ENCODE measurements around the gene HAUS5.

HAUS5 gene

DNA sequence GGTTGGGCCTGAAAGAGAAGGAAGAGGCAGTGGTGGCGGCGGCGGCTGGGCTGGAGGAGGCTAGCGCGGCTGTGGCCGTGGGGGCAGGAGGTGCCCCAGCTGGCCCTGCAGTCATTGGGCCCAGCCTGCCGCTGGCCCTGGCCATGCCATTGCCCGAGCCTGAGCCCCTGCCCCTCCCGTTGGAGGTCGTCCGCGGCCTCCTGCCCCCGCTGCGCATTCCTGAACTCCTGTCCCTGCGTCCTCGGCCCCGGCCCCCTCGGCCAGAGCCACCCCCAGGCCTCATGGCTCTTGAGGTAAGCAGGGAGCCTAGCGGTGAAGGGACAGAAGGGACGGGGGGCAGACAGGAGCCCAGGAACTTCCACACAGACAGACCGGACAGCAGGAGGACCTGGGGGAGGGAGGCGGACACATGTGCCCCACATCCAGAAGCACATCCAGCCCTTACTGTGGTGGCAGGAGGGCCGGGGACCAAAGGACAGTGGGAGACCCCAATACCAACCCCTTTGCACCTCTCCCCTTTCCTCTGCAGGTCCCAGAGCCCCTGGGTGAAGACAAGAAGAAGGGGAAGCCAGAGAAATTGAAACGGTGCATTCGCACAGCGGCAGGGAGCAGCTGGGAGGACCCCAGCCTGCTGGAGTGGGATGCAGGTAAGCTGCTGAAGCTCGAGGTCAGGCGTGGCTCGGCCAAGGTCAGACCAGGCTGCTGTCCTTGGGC lies 21.3 kb downstream of the HAUS5 start:
- H3K36me3 ChIP-seq (ENCODE audit: insufficient read depth, low read length) = peaks cover 69% of the 10 kb centered on the region
- H3K79me2 ChIP-seq (ENCODE audit: insufficient read depth, low read length) = peaks cover 5% of the 10 kb centered on the region; the same call in 1 of the 2 replicates
- H2AFZ ChIP-seq (ENCODE audit: low read length) = no peak overlapping the region
- no peak overlapping the region for H3K4me3 ChIP-seq (ENCODE audit: low read depth, low read length, poor library complexity, severe bottlenecking)
- H3K4me2 ChIP-seq (ENCODE audit: low read length) = no peak overlapping the region
- H3K27me3 ChIP-seq (ENCODE audit: insufficient read depth, low read length) = no peaks in the 10 kb centered on the region
- no peak overlapping the region for H3K9ac ChIP-seq (ENCODE audit: low read length)
- no peaks in the 10 kb centered on the region for H4K20me1 ChIP-seq (ENCODE audit: insufficient read depth, low read length)
- H3F3A ChIP-seq (ENCODE audit: insufficient read depth, low read length) = no peaks in the 10 kb centered on the region
- no peak for TF ChIP-seq EZH2 (IDR thresholded peaks at IDR 0.05; ENCODE audit: borderline replicate concordance, low read length)
- TF ChIP-seq, protein P1, sequence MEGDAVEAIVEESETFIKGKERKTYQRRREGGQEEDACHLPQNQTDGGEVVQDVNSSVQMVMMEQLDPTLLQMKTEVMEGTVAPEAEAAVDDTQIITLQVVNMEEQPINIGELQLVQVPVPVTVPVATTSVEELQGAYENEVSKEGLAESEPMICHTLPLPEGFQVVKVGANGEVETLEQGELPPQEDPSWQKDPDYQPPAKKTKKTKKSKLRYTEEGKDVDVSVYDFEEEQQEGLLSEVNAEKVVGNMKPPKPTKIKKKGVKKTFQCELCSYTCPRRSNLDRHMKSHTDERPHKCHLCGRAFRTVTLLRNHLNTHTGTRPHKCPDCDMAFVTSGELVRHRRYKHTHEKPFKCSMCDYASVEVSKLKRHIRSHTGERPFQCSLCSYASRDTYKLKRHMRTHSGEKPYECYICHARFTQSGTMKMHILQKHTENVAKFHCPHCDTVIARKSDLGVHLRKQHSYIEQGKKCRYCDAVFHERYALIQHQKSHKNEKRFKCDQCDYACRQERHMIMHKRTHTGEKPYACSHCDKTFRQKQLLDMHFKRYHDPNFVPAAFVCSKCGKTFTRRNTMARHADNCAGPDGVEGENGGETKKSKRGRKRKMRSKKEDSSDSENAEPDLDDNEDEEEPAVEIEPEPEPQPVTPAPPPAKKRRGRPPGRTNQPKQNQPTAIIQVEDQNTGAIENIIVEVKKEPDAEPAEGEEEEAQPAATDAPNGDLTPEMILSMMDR (IDR thresholded peaks at IDR 0.05; ENCODE audit: low read length) = no peak
- H3K4me1 ChIP-seq (ENCODE audit: insufficient read depth, low read length, severe bottlenecking) = peaks cover 10% of the 10 kb centered on the region
- no peaks in the 10 kb centered on the region for H3K9me3 ChIP-seq (ENCODE audit: low read length)
- no peak overlapping the region for H3K27ac ChIP-seq (ENCODE audit: low read depth, low read length, poor library complexity, severe bottlenecking)
- no peaks in the 10 kb centered on the region for H3K9me2 ChIP-seq (ENCODE audit: low read depth, low read length)

- no peaks in the 10 kb centered on the region for H3F3A ChIP-seq (ENCODE audit: insufficient read depth, low read length)
- peaks cover 57% of the 10 kb centered on the region for H3K36me3 ChIP-seq (ENCODE audit: insufficient read depth, low read length)
- H3K79me2 ChIP-seq (ENCODE audit: insufficient read depth, low read length) = no peaks in the 10 kb centered on the region
- H3K4me1 ChIP-seq (ENCODE audit: insufficient read depth, low read length, severe bottlenecking) = peaks cover 3% of the 10 kb centered on the region
- no peak overlapping the region for H3K9ac ChIP-seq (ENCODE audit: low read length)
- no peaks in the 10 kb centered on the region for H4K20me1 ChIP-seq (ENCODE audit: insufficient read depth, low read length)
- H2AFZ ChIP-seq (ENCODE audit: low read length) = no peak overlapping the region
- no peaks in the 10 kb centered on the region for H3K27me3 ChIP-seq (ENCODE audit: insufficient read depth, low read length)
- no peak overlapping the region for H3K4me3 ChIP-seq (ENCODE audit: low read depth, low read length, poor library complexity, severe bottlenecking)
- no peak overlapping the region for H3K4me2 ChIP-seq (ENCODE audit: low read length)
- no peaks in the 10 kb centered on the region for H3K9me3 ChIP-seq (ENCODE audit: low read length)
- TF ChIP-seq EZH2 (IDR thresholded peaks at IDR 0.05; ENCODE audit: borderline replicate concordance, low read length) = no peak
- TF ChIP-seq, protein P1 (IDR thresholded peaks at IDR 0.05; ENCODE audit: low read length) = no peak
- H3K9me2 ChIP-seq (ENCODE audit: low read depth, low read length) = no peaks in the 10 kb centered on the region
- no peak overlapping the region for H3K27ac ChIP-seq (ENCODE audit: low read depth, low read length, poor library complexity, severe bottlenecking)
These were observed 24.1 kb downstream of the HAUS5 start for GRCh38 chr19:35636651-35637050.

DNA sequence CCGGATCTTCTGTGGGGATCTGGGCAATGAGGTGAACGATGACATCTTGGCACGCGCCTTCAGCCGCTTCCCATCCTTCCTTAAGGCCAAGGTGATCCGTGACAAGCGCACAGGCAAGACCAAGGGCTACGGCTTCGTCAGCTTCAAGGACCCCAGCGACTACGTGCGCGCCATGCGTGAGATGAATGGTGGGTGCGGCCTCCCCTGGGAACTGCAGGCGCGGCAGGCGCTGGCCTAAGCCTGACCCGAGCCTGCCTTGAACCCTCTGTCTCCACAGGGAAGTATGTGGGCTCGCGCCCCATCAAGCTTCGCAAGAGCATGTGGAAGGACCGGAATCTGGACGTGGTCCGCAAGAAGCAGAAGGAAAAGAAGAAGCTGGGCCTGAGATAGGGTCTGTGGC lies 24.6 kb downstream of the HAUS5 start:
- Histone ChIP-seq H2AFZ (ENCODE audit: low read length) (no peak overlapping the region), H4K20me1 (ENCODE audit: insufficient read depth, low read length) (no peaks in the 10 kb centered on the region), H3K4me1 (ENCODE audit: insufficient read depth, low read length, severe bottlenecking) (peaks cover 8% of the 10 kb centered on the region), H3K9me3 (ENCODE audit: low read length) (no peaks in the 10 kb centered on the region), H3K36me3 (ENCODE audit: insufficient read depth, low read length) (peaks cover 52% of the 10 kb centered on the region), H3F3A (ENCODE audit: insufficient read depth, low read length) (no peaks in the 10 kb centered on the region), H3K27ac (ENCODE audit: low read depth, low read length, poor library complexity, severe bottlenecking) (no peak overlapping the region), H3K79me2 (ENCODE audit: insufficient read depth, low read length) (no peaks in the 10 kb centered on the region), H3K4me3 (ENCODE audit: low read depth, low read length, poor library complexity, severe bottlenecking) (no peak overlapping the region), H3K9ac (ENCODE audit: low read length) (no peak overlapping the region), H3K27me3 (ENCODE audit: insufficient read depth, low read length) (no peaks in the 10 kb centered on the region), H3K4me2 (ENCODE audit: low read length) (no peak overlapping the region), H3K9me2 (ENCODE audit: low read depth, low read length) (no peaks in the 10 kb centered on the region)
- TF ChIP-seq, protein P1 (IDR thresholded peaks at IDR 0.05; ENCODE audit: low read length) = no peak
- no peak for TF ChIP-seq EZH2 (IDR thresholded peaks at IDR 0.05; ENCODE audit: borderline replicate concordance, low read length)

All from OCI-LY1 (cell line).